ENCODE measurements around the gene PLPPR2. TPM values are rescaled to one million over a fixed set of nuclear protein-coding genes. Genes with fewer than 3 reads are reported as not detected.

Gene PLPPR2
- polyA plus RNA-seq, 1 donor from 2014 or later, result 44.1 TPM

GRCh38 chr19:11401808-11402543, 46.7 kb downstream of the PLPPR2 start:
- no peaks in the 10 kb centered on the region for H3F3A ChIP-seq (ENCODE audit: insufficient read depth, low read length, poor library complexity, severe bottlenecking)
- H3K36me3 ChIP-seq (ENCODE audit: insufficient read depth, low read length), result no peaks in the 10 kb centered on the region
- no peak overlapping the region for H3K4me2 ChIP-seq (ENCODE audit: low read length)
- H3K27ac ChIP-seq (ENCODE audit: low read length), result no peak overlapping the region
- H4K20me1 ChIP-seq (ENCODE audit: insufficient read depth), result no peaks in the 10 kb centered on the region
- H3K4me3 ChIP-seq (ENCODE audit: low read length), result no peak overlapping the region
- no peak overlapping the region for H3K9ac ChIP-seq (ENCODE audit: low read length)
- no peak overlapping the region for H2AFZ ChIP-seq (ENCODE audit: low read depth, low read length)
- no peak for TF ChIP-seq REST (IDR thresholded peaks at IDR 0.05; ENCODE audit: borderline replicate concordance)
- TF ChIP-seq EZH2 (IDR thresholded peaks at IDR 0.05; ENCODE audit: borderline replicate concordance, insufficient read depth, low read length, poor library complexity, severe bottlenecking), result no peak
- no peak for TF ChIP-seq SMC3 (conservative IDR thresholded peaks at IDR 0.05; ENCODE audit: poor library complexity)
- no peak for TF ChIP-seq CTCF (IDR thresholded peaks at IDR 0.05; ENCODE audit: poor library complexity, severe bottlenecking)
- TF ChIP-seq EP300 (conservative IDR thresholded peaks at IDR 0.05; ENCODE audit: poor library complexity, severe bottlenecking), result no peak
- TF ChIP-seq TAF1 (IDR thresholded peaks at IDR 0.05; ENCODE audit: low read depth), result no peak
- no peak for TF ChIP-seq MXI1 (conservative IDR thresholded peaks at IDR 0.05; ENCODE audit: poor library complexity, severe bottlenecking)
- TF ChIP-seq POLR2AphosphoS5 (IDR thresholded peaks at IDR 0.05), result no peak
- TF ChIP-seq RAD21 (conservative IDR thresholded peaks at IDR 0.05), result no peak
- H3K79me2 ChIP-seq (replicated peaks; ENCODE audit: insufficient read depth, low read length), result no peaks in the 10 kb centered on the region
- H3K9me2 ChIP-seq (ENCODE audit: insufficient read depth, low read length), result no peaks in the 10 kb centered on the region
- H3K27me3 ChIP-seq (ENCODE audit: insufficient read depth, low read depth, low read length), result no peaks in the 10 kb centered on the region
- H3K9me3 ChIP-seq (ENCODE audit: low read length), result no peaks in the 10 kb centered on the region

- Histone ChIP-seq H3K79me2 (replicated peaks; ENCODE audit: insufficient read depth, low read length) (no peaks in the 10 kb centered on the region), H3K27ac (ENCODE audit: low read length) (no peak overlapping the region), H2AFZ (ENCODE audit: low read depth, low read length) (no peak overlapping the region), H3K36me3 (ENCODE audit: insufficient read depth, low read length) (no peaks in the 10 kb centered on the region), H3K9ac (ENCODE audit: low read length) (no peak overlapping the region), H3F3A (ENCODE audit: insufficient read depth, low read length, poor library complexity, severe bottlenecking) (no peaks in the 10 kb centered on the region), H3K4me2 (ENCODE audit: low read length) (no peak overlapping the region), H3K9me3 (ENCODE audit: low read length) (no peaks in the 10 kb centered on the region), H4K20me1 (ENCODE audit: insufficient read depth) (no peaks in the 10 kb centered on the region), H3K27me3 (ENCODE audit: insufficient read depth, low read depth, low read length) (no peaks in the 10 kb centered on the region), H3K4me3 (ENCODE audit: low read length) (no peak overlapping the region), H3K9me2 (ENCODE audit: insufficient read depth, low read length) (no peaks in the 10 kb centered on the region)
- TF ChIP-seq TAF1 (IDR thresholded peaks at IDR 0.05; ENCODE audit: low read depth) (no peak), SMC3 (conservative IDR thresholded peaks at IDR 0.05; ENCODE audit: poor library complexity) (no peak)
Observed at GRCh38 chr19:11404588-11405222, 49.5 kb downstream of the PLPPR2 start.
